HepG2 (cell line): ENCODE measurements around the gene CSMD2. TPM values are rescaled to one million over a fixed set of nuclear protein-coding genes. Genes with fewer than 3 reads are reported as not detected.
A peak's percentile ranks its signal among the peaks of the same experiment; 100 is the strongest.

Source experiments
- ATAC-seq: fragments of 200-7000 bp; cut with Tn5 transposase; 3 replicates; pipeline ENCODE4 v1.9.1; 2020; ENCODE audit warnings: mild to moderate bottlenecking, moderate library complexity
- BruUV-seq: library from RNA; stranded (reverse); fragments of 400-500 nt; replicated peaks from 2 replicates; lab custom pipeline; 2021; lab: Mats Ljungman, UMichigan
- CTCF ChIA-PET: fragments of 300-600 bp; formaldehyde crosslinking; extraction: SDS; loops from one replicate; lab custom pipeline; 2021; ENCODE audit warnings: low total read pairs, inconsistent platforms, low intra/inter-chr PET ratio; lab: Yijun Ruan, JAX
- POLR2A ChIA-PET: fragments of 350-600 bp; sonication (Branson Sonifier 250); formaldehyde crosslinking; loops from one replicate; lab custom pipeline; 2020; ENCODE audit warnings: antibody characterized with exemption, inconsistent platforms; lab: Yijun Ruan, JAX
- DNase-seq: peaks from one replicate; pipeline ENCODE4 v3.0.0-alpha.2; 2015; ENCODE audit warnings: low spot score
- FAIRE-seq: peaks from 3 replicates; lab custom pipeline; 2011; peaks lifted over from hg19 to GRCh38; lab: Jason Lieb, UNC
- H2AFZ ChIP-seq: one replicate; pipeline ENCODE4 v1.6.1; 2011; ENCODE audit warnings: low read length, inconsistent platforms
- H3K27ac ChIP-seq: fragments of 300-600 bp; 3 replicates; pipeline ENCODE4 v1.8.0; 2011; ENCODE audit warnings: mixed run types, mild to moderate bottlenecking, mixed read lengths, low read length, inconsistent platforms; ENCODE audit not compliant: insufficient read depth; ENCODE audit errors: extremely low read length
- H3K27me3 ChIP-seq, 2 experiments: fragments of 200-600 bp in 1 of 2; 2 replicates in 1 of 2; 3 replicates in 1 of 2; pipeline versions ENCODE4 v1.6.0 to v1.8.0; 2011; ENCODE audit warnings: low read length in 2 of 2, mild to moderate bottlenecking in 2 of 2, moderate library complexity in 2 of 2, inconsistent platforms in 1 of 2; ENCODE audit not compliant: insufficient read depth in 2 of 2, control insufficient read depth in 1 of 2
- H3K36me3 ChIP-seq, 2 experiments: fragments of 200-600 bp in 1 of 2; replicated peaks in 1 of 2; 2 replicates in 1 of 2; 3 replicates in 1 of 2; pipeline versions ENCODE4 v1.5.1 to v1.8.0; 2011; ENCODE audit warnings: low read length in 2 of 2, inconsistent platforms in 1 of 2; ENCODE audit not compliant: insufficient read depth in 2 of 2, control insufficient read depth in 1 of 2
- H3K4me1 ChIP-seq: 2 replicates; pipeline ENCODE4 v1.5.1; 2012; ENCODE audit warnings: low read length, inconsistent platforms; ENCODE audit not compliant: insufficient read depth
- H3K4me2 ChIP-seq: 2 replicates; pipeline ENCODE4 v1.6.0; 2011; ENCODE audit warnings: low read depth, low read length, inconsistent platforms
- H3K4me3 ChIP-seq, 3 experiments: fragments of 200-600 bp in 1 of 3; sonication (generic), shearing (Covaris generic) in 1 of 3; replicated peaks in 1 of 3; 2 replicates each; pipeline ENCODE4 v1.5.1; 2011 to 2016; ENCODE audit warnings: low read length in 3 of 3, inconsistent platforms in 2 of 3, low read depth in 2 of 3, mild to moderate bottlenecking in 2 of 3, control low read depth in 1 of 3, mixed read lengths in 1 of 3; ENCODE audit not compliant: insufficient read depth in 1 of 3
- H3K79me2 ChIP-seq: one replicate; pipeline ENCODE4 v1.6.1; 2011; ENCODE audit warnings: low read length, inconsistent platforms; ENCODE audit not compliant: insufficient read depth
- H3K9ac ChIP-seq: 2 replicates; pipeline ENCODE4 v1.6.0; 2011; ENCODE audit warnings: mild to moderate bottlenecking, low read depth, low read length, inconsistent platforms; ENCODE audit not compliant: insufficient read depth
- H3K9me3 ChIP-seq: 2 replicates; pipeline ENCODE4 v1.5.1; 2012; ENCODE audit warnings: mild to moderate bottlenecking, low read length
- H4K20me1 ChIP-seq: 2 replicates; pipeline ENCODE4 v1.6.0; 2011; ENCODE audit warnings: inconsistent platforms, mild to moderate bottlenecking, low read length, moderate library complexity; ENCODE audit not compliant: insufficient read depth
- ARNT ChIP-seq: fragments of 450-650 bp; IDR thresholded peaks from 2 replicates; pipeline ENCODE4 v1.6.1; 2017
- CREM ChIP-seq, 2 experiments: sonication (generic) in 1 of 2; formaldehyde crosslinking in 1 of 2; IDR thresholded peaks; 2 replicates each; pipeline versions ENCODE4 v1.4.0 to v1.6.1; 2016 to 2020; ENCODE audit warnings: antibody characterized with exemption in 1 of 2, mild to moderate bottlenecking in 1 of 2, missing genetic modification reagents in 1 of 2
- CTCF ChIP-seq: sonication (generic); formaldehyde crosslinking; IDR thresholded peaks from 2 replicates; pipeline ENCODE4 v1.5.0; 2020; ENCODE audit warnings: mild to moderate bottlenecking, missing genetic modification reagents, moderate library complexity
- HMGA1 ChIP-seq: sonication (generic); formaldehyde crosslinking; conservative IDR thresholded peaks from 2 replicates; pipeline ENCODE4 v1.4.0; 2020; ENCODE audit warnings: missing genetic modification reagents
- JUNB ChIP-seq: sonication (generic); formaldehyde crosslinking; IDR thresholded peaks from 2 replicates; pipeline ENCODE4 v1.8.0; 2022; ENCODE audit warnings: missing genetic modification reagents, mild to moderate bottlenecking, borderline replicate concordance
- KDM5B ChIP-seq: sonication (generic); formaldehyde crosslinking; IDR thresholded peaks from 2 replicates; pipeline ENCODE4 v1.4.0; 2020; ENCODE audit warnings: missing genetic modification reagents, mild to moderate bottlenecking, borderline replicate concordance
- MAF1 ChIP-seq: sonication (generic); formaldehyde crosslinking; IDR thresholded peaks from 2 replicates; pipeline ENCODE4 v1.5.0; 2020; ENCODE audit warnings: missing genetic modification reagents, borderline replicate concordance
- NFRKB ChIP-seq: fragments of 450-650 bp; IDR thresholded peaks from 2 replicates; pipeline ENCODE4 v1.6.1; 2017
- SMC3 ChIP-seq: IDR thresholded peaks from 2 replicates; pipeline ENCODE4 v1.6.1; 2011; ENCODE audit warnings: low read length, improper control_type of control experiment
- ZBTB14 ChIP-seq: sonication (generic); formaldehyde crosslinking; IDR thresholded peaks from 2 replicates; pipeline ENCODE4 v1.4.0; 2020; ENCODE audit warnings: missing genetic modification reagents
- ZNF138 ChIP-seq: sonication (generic); formaldehyde crosslinking; IDR thresholded peaks from 2 replicates; pipeline ENCODE4 v1.5.0; 2020; ENCODE audit warnings: mild to moderate bottlenecking, low read depth, missing genetic modification reagents
- ZNF264 ChIP-seq: sonication (generic); formaldehyde crosslinking; IDR thresholded peaks from 2 replicates; pipeline ENCODE4 v1.4.0; 2020; ENCODE audit warnings: missing genetic modification reagents
- ZNF574 ChIP-seq: sonication (generic); formaldehyde crosslinking; IDR thresholded peaks from 2 replicates; pipeline ENCODE4 v1.4.0; 2020; ENCODE audit warnings: missing genetic modification reagents
- ZSCAN9 ChIP-seq: IDR thresholded peaks from 2 replicates; pipeline ENCODE4 v1.6.1; 2016; ENCODE audit warnings: borderline replicate concordance
- WGBS: methylation state at CpG from one replicate; pipeline ENCODE4 v1.1.6; 2017; ENCODE audit warnings: low lambda C conversion rate; 5-methylcytosine and 5-hydroxymethylcytosine counted together
- in situ Hi-C: cut with HindIII; loops from 2 replicates; pipeline ENCODE4 v1.10.0; 2017; ENCODE audit warnings: low pct_unique_long_range_greater_than_20kb; ENCODE audit not compliant: extremely low pct_ligation_motif_present
- intact Hi-C: fragments of 100-400 bp; cut with micrococcal nuclease; formaldehyde crosslinking; loops from one replicate; pipeline ENCODE4 v1.10.0; 2022; ENCODE audit not compliant: unreplicated experiment
- polyA plus RNA-seq, 8 experiments: library from polyadenylated mRNA; depleted of rRNA in 3 of 8; stranded (reverse) in 7 of 8; unstranded in 1 of 8; fragments of >200 nt; fragmentation: Illumina TruSeq in 4 of 8; extraction: Trizol in 4 of 8; gene quantifications; 2 replicates each; pipeline versions ENCODE4 v1.2.1 to v1.2.3, GENCODE V29; 2011 to 2016; ENCODE audit warnings: low read depth in 4 of 8, missing spikeins in 1 of 8, mixed read lengths in 1 of 8; ENCODE audit not compliant: insufficient read depth in 1 of 8
- total RNA-seq, 5 experiments: library from RNA; depleted of rRNA; stranded (reverse); fragments of >200 nt; fragmentation: Illumina TruSeq; extraction: Trizol; gene quantifications; 2 replicates each; pipeline ENCODE4 v1.2.3, GENCODE V29; 2016; ENCODE audit warnings: low read depth in 1 of 5

Gene CSMD2
- total and polyA plus RNA-seq, 2 of the 13 experiments (the other 11 are each of a cell fraction or from before 2014, with no cell fraction given): not detected

GRCh38 chr1:34115233-34115632 is 49.8 kb downstream of the CSMD2 start:
- Histone ChIP-seq H2AFZ (no peak overlapping the region), H4K20me1 (no peaks in the 10 kb centered on the region), H3K27me3 (no peaks in the 10 kb centered on the region), H3K36me3 (no peaks in the 10 kb centered on the region), H3K27ac (no peak overlapping the region), H3K4me2 (no peak overlapping the region), H3K9me3 (peaks cover 29% of the 10 kb centered on the region; the same call in 1 of the 2 replicates), H3K4me3 (no peak overlapping the region), H3K4me1 (no peaks in the 10 kb centered on the region), H3K9ac (no peak overlapping the region), H3K79me2 (no peaks in the 10 kb centered on the region)
- ATAC-seq (no peak), FAIRE-seq (no peak), DNase-seq (no peak)
- no TSS peak for BruUV-seq
- intact Hi-C loops: loop anchor here (5.0 kb wide), 1 partner anchor 482 kb away; no protein-coding TSS in a partner anchor
- ChIA-PET CTCF (interaction anchor here (2.6 kb wide), 1 partner anchor 483 kb away, joined by 15 read pairs; no protein-coding TSS in a partner anchor), POLR2A (no interaction called here)
- WGBS: 36% methylated on average over 1 of the region's 1 CpG
- no peak for TF ChIP-seq NFRKB
- TF ChIP-seq HMGA1 (CRISPR knock-in tag): no peak
- TF ChIP-seq JUNB (CRISPR knock-in tag): no peak
- no peak for TF ChIP-seq ZNF264
- no peak for TF ChIP-seq MAF1 (CRISPR knock-in tag)
- in situ Hi-C loops: loop anchor here (10.0 kb wide), 1 partner anchor 490 kb away; no protein-coding TSS in a partner anchor

GRCh38 chr1:34113887-34114286 is 51.1 kb downstream of the CSMD2 start:
- no peak overlapping the region for H3K9ac ChIP-seq
- in situ Hi-C loops: loop anchor here (10.0 kb wide), 1 partner anchor 491 kb away; no protein-coding TSS in a partner anchor
- H3K79me2 ChIP-seq: no peaks in the 10 kb centered on the region
- H3K9me3 ChIP-seq: peaks cover 23% of the 10 kb centered on the region; the same call in 1 of the 2 replicates
- no peak for ATAC-seq
- intact Hi-C loops: loop anchor here (5.0 kb wide), 1 partner anchor 568 kb away; no protein-coding TSS in a partner anchor
- no peak overlapping the region for H3K4me2 ChIP-seq
- H4K20me1 ChIP-seq: no peaks in the 10 kb centered on the region
- no peaks in the 10 kb centered on the region for H3K4me1 ChIP-seq
- CTCF ChIA-PET: interaction anchor here (2.6 kb wide), 1 partner anchor 484 kb away, joined by 15 read pairs; no protein-coding TSS in a partner anchor
- no peak for FAIRE-seq
- no peak overlapping the region for H3K4me3 ChIP-seq
- no TSS peak for BruUV-seq
- POLR2A ChIA-PET: no interaction called here
- H3K27me3 ChIP-seq: no peaks in the 10 kb centered on the region
- H2AFZ ChIP-seq: no peak overlapping the region
- WGBS: 7% methylated on average over 1 of the region's 1 CpG
- no peak overlapping the region for H3K27ac ChIP-seq
- peak; percentile 10 for DNase-seq
- no peaks in the 10 kb centered on the region for H3K36me3 ChIP-seq
- TF ChIP-seq CREM (IDR thresholded peaks at IDR 0.05) (no peak), CREM (CRISPR knock-in tag; IDR thresholded peaks at IDR 0.05) (no peak), ZSCAN9 (no peak), CTCF (CRISPR knock-in tag) (peak; percentile 22; the same call in 1 of the 2 replicates), ARNT (no peak), ZNF138 (CRISPR knock-in tag) (no peak), ZBTB14 (CRISPR knock-in tag) (no peak), KDM5B (CRISPR knock-in tag) (no peak), SMC3 (peak; percentile 49), ZNF574 (CRISPR knock-in tag) (no peak)
